GM19455 (cell line): ENCODE data around the gene DHCR24.

Experiments used
- ATAC-seq: cut with Tn5 transposase; IDR thresholded peaks from one replicate; pipeline ENCODE4 v1.9.1; 2021; ENCODE audit not compliant: unreplicated experiment

DHCR24 gene

GRCh38 chr1:54818461-54819194 lies 68.4 kb downstream of the DHCR24 start:
- no peak for ATAC-seq

- no peak for ATAC-seq
Observed at GRCh38 chr1:54816951-54817350, 70.0 kb downstream of the DHCR24 start.

GRCh38 chr1:54816130-54816529 lies 70.9 kb downstream of the DHCR24 start:
- ATAC-seq: no peak

DNA sequence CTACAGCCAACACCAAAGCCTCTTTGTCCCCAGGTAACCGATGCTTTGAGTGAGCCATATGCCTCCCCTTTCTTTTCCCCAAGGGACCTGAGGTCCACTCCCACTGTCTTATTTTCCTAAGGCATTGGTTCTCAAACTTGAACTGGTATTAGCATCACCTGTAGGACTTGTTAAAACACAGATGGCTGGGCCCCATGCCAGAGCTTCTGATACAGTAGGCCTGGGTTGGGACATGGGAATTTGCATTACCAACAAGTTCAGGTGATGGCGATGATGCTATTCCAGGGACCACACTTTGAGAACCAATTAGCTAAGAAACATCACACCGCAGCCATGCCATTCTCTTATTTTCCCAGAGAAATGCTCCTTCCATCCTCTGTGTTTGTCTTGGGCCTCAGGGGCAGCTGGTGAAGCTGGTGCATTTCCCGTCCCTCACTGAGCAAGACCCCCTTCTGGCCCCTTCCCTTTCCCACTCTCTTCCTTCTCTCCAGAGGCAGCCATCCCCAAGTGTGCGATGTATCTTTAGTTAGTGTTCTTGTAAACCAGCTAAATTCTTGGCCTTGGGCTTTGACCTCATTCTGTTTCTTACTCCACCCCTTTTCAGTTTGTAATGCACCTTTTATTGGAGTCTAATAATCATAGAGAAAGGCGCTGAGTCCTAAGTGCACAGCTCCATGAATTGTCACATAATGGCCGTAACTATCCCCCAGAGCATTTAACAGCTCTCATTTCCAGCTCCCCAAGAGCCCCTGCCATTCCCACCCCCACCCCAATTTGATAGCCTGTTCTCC lies 71.7 kb downstream of the DHCR24 start:
- ATAC-seq: no peak

DNA sequence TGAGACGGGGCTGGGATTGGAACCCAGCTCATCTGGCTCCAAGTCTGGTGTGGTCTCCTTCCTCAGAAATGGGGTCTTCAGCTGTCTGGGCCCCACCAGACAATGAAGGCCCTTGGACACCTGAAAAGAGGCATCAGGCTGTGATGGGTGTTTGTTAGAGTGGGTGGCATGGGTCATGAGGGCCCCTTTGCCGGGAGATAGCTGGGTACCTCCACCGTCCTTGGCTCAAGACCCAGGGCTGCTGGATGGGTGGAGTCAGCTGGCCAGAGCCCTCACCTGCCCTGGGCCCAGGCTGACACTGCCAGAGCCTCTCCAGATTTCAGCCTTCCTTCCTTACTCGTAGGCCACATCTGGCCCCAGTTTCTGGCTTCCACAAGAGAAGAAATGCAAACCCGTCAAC lies 72.4 kb downstream of the DHCR24 start:
- no peak for ATAC-seq

DNA sequence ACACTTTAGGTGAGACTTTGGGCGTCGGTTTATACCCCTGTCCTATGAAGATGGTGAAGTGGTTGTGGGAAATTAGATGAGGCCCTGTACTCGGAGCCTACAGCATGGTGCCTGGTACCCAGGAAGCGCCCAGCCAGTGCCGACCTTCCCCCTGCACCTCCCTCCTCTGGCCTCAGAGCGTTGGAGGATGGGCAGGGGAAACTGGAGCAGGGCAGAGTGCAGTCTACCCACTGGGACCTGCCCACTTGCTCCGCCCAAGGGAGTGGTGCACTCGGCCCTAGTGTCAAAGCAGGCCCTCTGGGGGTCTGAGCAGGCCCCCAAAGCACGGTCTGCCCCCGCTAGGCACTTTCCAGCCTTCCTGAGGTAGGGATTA lies 72.9 kb downstream of the DHCR24 start:
- ATAC-seq: no peak

DNA sequence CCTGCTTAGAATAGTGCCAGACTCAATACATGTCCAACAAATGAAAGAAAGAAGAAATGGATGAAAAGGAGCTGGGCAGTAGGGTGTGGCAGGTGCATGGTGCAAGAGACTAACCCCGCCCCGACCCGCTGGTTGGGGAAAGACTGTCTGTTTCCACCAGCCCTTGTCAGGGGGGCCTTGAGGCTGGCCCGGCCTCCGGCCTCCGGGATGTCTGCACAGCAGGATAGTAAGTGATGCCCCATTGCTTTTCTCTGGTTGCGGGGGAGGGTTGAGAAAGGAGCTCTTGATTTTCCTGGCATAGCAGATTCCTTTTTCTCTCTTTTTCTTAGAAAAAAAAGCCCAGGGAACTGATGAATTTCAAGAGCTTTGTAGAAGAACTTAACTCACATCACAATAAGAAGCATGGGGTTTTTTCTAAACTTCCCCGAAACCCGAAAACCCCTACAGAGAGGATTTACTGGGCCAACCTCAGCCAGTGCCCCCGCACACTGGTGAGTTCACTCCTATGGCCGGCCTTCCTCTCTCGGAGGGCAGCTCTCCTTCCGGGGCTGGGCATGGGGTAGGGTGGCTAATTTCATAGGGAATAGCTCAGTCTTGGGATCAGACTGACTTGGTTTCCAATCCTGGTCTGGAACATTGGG lies 73.4 kb downstream of the DHCR24 start:
- no peak for ATAC-seq

GRCh38 chr1:54812801-54813484 lies 74.1 kb downstream of the DHCR24 start:
- ATAC-seq: no peak

DNA sequence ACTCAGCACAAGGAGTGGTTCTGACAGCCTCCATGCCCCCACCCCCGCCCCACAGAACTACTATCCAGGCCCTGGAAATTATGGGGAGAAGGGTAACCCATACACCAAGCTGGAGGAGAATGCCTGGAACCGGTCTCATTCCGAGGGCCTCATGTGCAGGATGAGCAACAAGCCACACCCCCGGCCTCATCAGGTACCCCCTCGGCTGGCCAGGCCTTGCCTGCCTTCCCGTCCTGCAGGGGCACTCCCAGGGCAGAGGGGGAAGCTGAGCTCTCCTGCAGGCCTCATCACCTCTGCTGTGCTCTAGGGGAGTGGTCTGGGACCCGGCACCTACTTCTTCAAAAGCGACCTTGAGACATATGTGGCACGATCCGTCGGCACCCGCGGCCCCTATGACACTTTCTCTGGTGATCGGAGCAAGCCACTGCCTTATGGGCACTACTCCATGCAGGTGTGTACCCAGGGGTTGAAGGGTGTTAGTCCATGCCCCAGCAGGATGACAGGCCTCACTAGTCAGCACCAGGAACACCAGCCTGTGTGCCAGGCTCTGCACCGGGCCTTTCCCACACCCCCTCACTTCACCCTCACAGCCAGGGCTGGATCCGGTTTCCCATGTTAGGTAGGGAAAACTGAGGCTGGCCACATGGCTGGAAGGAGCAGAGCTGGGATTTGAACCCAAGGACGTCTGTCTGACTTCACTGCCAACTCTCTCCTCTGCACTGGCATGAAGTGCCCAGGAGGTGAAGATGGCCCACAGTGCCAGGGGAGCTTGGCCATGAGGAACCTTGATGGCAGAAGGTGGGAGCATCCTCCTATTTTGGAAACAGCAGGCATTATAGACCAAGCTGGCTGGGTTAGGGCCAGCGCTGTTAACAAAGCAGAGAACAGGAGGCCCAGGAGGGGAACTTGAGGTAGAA lies 75.0 kb downstream of the DHCR24 start:
- ATAC-seq: no peak

DNA sequence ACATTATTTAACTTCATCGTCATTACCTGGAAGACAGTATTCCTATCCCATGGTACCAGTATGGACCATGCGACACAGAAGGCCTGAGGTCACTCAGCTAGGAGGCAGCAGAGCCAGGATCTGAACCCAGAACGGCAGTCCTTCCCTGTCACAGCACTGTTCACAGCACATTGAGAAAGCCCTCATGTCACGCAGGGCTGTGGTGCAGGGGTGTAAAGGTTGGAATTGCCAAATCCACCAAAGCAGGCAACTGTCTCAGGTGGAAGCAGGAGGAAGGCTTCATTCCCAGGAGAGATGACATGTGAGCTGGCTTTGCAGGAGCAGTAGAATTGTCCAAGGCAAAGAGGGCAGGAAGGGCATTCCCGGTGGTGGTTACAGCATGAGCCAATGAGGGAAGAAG lies 75.9 kb downstream of the DHCR24 start:
- ATAC-seq: no peak

GRCh38 chr1:54810153-54810942 lies 76.6 kb downstream of the DHCR24 start:
- peak; percentile 63 for ATAC-seq

- ATAC-seq: no peak
Observed at GRCh38 chr1:54809496-54810074, 77.4 kb downstream of the DHCR24 start.

GRCh38 chr1:54808443-54809207 lies 78.4 kb downstream of the DHCR24 start:
- no peak for ATAC-seq

DNA sequence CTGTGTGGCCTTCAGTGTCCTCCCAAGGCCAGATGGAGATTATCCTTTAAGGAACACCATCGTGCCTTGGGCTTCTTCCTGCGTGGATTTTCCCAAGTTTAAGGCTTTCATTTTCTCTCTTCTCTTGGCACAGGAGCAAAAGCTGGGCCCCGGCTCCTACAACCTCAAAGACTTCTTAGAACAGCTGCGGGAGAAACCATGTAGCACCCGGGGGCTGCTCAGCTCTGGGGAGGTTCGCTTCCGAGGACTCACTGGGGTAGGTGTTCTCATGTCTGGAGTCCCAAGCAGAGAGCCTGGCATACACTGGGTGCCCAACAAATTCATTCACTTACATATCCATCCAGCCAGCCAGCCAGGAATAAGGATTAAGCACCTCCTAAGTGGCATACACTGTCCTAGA lies 79.2 kb downstream of the DHCR24 start:
- no peak for ATAC-seq

- ATAC-seq: no peak
Observed at GRCh38 chr1:54806931-54807611, 79.9 kb downstream of the DHCR24 start.

DNA sequence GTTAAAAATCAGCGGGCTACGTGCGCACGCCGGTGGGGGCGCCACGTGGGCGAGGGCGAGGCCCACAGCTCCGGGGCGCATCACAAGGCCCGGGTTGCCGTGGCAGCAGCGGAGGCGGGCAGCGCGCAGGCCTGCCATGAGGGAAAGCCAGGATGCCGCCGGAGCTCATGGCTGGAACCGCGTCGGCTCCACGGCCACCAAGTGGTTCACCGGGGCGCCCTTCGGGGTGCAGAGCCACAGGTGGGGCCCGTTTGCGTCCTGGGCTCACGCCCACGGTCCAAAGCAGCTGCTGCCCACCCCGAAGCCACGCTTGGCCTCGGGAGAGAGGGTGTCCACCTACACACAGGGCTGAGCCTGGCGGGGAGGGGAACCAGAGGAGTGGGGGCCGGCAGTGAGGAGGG lies 81.0 kb downstream of the DHCR24 start:
- no peak for ATAC-seq

DNA sequence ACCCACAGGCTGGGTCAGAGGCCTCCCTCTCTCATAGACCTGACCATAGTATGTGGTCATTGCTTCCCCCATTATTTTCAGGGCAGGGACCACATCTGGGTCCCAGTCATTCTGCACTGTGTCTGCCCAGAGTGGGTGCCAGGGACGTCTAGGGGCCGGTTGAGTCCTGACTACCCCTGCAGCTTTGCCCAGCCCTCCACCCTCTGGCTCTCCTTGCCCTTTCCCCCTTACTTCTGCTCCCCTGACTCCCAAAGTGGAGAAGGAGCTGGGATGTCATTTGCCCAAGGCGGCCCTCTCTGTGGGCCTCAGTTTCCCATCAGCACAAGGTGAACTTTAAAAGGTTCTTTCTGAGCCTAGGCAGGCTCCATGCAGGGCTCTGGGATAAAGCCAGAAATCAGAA lies 81.5 kb downstream of the DHCR24 start:
- ATAC-seq: no peak
